ENCODE data around the gene ASL.

DNA sequence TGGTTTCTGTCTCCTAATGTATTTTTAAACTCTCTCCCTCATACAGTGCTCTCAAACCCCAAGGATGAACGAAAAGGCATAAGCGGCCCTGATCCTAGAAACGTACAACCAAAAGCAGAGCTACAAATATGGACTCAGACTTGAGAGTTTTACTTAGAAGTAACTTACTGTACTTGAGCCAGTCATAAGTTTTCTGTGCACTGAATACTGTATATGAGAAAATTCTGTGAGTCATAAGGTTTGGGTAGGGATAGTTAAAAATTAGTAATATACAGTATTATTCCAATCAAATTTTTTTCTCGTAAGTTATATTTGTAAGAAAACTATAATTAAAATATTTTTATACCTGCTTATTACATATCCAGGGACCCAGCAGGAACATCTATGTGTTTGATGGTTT is 5.9 kb upstream of the ASL start:
- TF ChIP-seq, protein P1, sequence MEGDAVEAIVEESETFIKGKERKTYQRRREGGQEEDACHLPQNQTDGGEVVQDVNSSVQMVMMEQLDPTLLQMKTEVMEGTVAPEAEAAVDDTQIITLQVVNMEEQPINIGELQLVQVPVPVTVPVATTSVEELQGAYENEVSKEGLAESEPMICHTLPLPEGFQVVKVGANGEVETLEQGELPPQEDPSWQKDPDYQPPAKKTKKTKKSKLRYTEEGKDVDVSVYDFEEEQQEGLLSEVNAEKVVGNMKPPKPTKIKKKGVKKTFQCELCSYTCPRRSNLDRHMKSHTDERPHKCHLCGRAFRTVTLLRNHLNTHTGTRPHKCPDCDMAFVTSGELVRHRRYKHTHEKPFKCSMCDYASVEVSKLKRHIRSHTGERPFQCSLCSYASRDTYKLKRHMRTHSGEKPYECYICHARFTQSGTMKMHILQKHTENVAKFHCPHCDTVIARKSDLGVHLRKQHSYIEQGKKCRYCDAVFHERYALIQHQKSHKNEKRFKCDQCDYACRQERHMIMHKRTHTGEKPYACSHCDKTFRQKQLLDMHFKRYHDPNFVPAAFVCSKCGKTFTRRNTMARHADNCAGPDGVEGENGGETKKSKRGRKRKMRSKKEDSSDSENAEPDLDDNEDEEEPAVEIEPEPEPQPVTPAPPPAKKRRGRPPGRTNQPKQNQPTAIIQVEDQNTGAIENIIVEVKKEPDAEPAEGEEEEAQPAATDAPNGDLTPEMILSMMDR (IDR thresholded peaks at IDR 0.05) = no peak
- no peak for TF ChIP-seq POLR2A (IDR thresholded peaks at IDR 0.05)

Data from adrenal gland (tissue), 5 donors.